Parathyroid adenoma (tissue), 2 donors: ENCODE data around the gene GALNT10.

Experiments used
- H2AFZ ChIP-seq: fragments of 300-600 bp; sonication (generic); one replicate; pipeline ENCODE4 v1.7.0; 2017; ENCODE audit warnings: antibody characterized with exemption, mild to moderate bottlenecking
- H3K27ac ChIP-seq: fragments of 300-600 bp; sonication (generic); one replicate; pipeline ENCODE4 v1.7.0; 2017
- H3K27me3 ChIP-seq: fragments of 300-600 bp; sonication (generic); one replicate; pipeline ENCODE4 v1.7.0; 2017; ENCODE audit warnings: low read length; ENCODE audit not compliant: control insufficient read depth, insufficient read depth
- H3K36me3 ChIP-seq: fragments of 300-600 bp; sonication (generic); one replicate; pipeline ENCODE4 v1.7.0; 2017; ENCODE audit warnings: low read length; ENCODE audit not compliant: control insufficient read depth, insufficient read depth
- H3K4me1 ChIP-seq: fragments of 300-600 bp; sonication (generic); one replicate; pipeline ENCODE4 v1.7.0; 2017; ENCODE audit warnings: control low read depth
- H3K4me2 ChIP-seq: fragments of 300-600 bp; sonication (generic); one replicate; pipeline ENCODE4 v1.7.0; 2017; ENCODE audit warnings: low read length
- H3K4me3 ChIP-seq: fragments of 300-600 bp; sonication (generic); one replicate; pipeline ENCODE4 v1.7.0; 2017; ENCODE audit warnings: low read depth, low read length
- H3K79me2 ChIP-seq: fragments of 300-600 bp; sonication (generic); one replicate; pipeline ENCODE4 v1.7.0; 2017; ENCODE audit warnings: control low read depth
- H3K9ac ChIP-seq: fragments of 300-600 bp; sonication (generic); one replicate; pipeline ENCODE4 v1.7.0; 2017; ENCODE audit warnings: mild to moderate bottlenecking
- H3K9me3 ChIP-seq: fragments of 300-600 bp; sonication (generic); one replicate; pipeline ENCODE4 v1.7.0; 2017; ENCODE audit warnings: low read length; ENCODE audit not compliant: control insufficient read depth
- CTCF ChIP-seq: fragments of 300-600 bp; sonication (generic); IDR thresholded peaks from one replicate; pipeline ENCODE4 v1.7.0; 2017; ENCODE audit warnings: antibody characterized with exemption, mild to moderate bottlenecking
- donor health status: primary hyperparathyroidism.

Gene GALNT10

DNA sequence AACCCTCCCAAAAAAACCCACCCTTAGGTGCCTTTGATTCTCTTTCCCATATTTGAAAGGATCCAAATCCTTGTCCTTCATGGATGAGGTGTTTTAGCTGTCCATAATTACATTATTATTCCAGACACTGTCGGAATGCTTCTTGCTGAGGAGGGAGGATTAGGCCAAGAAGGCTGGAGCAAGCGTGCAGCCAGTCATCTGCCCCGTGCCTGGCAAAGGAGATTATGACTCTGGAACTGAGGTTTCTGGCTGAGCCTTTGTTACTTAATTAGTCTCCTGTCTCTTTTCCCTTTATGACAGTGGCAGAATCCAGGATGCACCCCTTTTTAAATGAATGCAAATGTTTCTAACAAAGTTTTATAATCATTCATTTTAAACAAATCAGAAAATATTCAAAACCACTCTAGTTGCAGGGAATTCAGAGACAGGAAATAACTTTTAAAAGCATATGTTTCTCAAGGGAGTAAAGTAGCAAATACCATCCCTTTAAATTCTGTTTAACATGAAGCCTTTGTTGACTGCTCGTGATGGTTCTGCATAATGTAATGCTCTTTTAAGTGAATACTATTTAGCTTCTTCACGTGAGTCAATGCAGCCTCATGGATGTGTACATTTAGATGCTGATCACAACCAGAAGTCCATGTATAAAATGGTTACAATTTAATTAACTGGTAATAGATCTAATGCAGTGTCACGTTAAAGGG, 69.8 kb downstream of the GALNT10 start:
- no peaks in the 10 kb centered on the region for H3K36me3 ChIP-seq
- H3K27me3 ChIP-seq = no peaks in the 10 kb centered on the region
- no peaks in the 10 kb centered on the region for H3K4me1 ChIP-seq
- H3K27ac ChIP-seq = no peak overlapping the region
- no peaks in the 10 kb centered on the region for H3K9me3 ChIP-seq
- no peak overlapping the region for H2AFZ ChIP-seq
- H3K9ac ChIP-seq = no peak overlapping the region
- no peaks in the 10 kb centered on the region for H3K79me2 ChIP-seq
- no peak overlapping the region for H3K4me2 ChIP-seq
- TF ChIP-seq CTCF = no peak
- H3K4me3 ChIP-seq = no peak overlapping the region

GRCh38 chr5:154262342-154262741, 71.8 kb downstream of the GALNT10 start:
- TF ChIP-seq CTCF = no peak
- no peak overlapping the region for H3K4me3 ChIP-seq
- no peak overlapping the region for H3K9ac ChIP-seq
- no peak overlapping the region for H2AFZ ChIP-seq
- no peaks in the 10 kb centered on the region for H3K36me3 ChIP-seq
- no peak overlapping the region for H3K27ac ChIP-seq
- H3K9me3 ChIP-seq = no peaks in the 10 kb centered on the region
- no peaks in the 10 kb centered on the region for H3K27me3 ChIP-seq
- no peaks in the 10 kb centered on the region for H3K79me2 ChIP-seq
- no peaks in the 10 kb centered on the region for H3K4me1 ChIP-seq
- H3K4me2 ChIP-seq = no peak overlapping the region

DNA sequence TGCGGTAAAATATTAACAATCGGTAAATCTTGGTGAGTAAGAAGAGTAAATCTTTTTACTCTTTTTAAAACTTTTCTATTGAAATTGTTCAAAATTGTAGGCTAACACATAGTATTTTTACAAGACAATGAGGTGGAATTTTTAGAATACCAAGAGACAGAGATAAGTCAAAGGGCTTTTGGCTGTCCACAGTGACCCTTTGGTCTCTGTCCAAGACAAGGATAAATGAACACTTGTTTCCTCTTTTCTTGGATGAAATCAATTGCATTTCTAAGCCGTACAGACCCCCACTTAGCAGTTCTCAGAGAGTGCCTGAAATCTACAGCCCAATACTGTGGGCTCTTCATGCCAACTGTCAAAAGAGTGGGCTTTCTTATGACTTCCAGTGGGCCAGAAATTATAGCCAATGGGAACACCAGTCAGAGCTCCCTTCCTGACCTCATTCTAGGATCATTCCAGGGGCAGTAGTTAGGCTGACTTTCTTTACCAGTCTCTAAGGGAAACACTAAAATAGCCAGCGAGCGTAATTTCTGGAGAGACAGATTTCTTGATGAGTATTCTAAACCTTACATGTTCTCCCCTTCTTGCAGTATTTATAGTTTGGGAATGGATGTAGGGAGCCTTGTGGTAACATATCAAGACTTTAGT, 74.1 kb downstream of the GALNT10 start:
- Histone ChIP-seq H3K9me3 (no peaks in the 10 kb centered on the region), H3K36me3 (no peaks in the 10 kb centered on the region), H3K4me1 (no peaks in the 10 kb centered on the region), H3K4me2 (no peak overlapping the region), H3K9ac (no peak overlapping the region), H3K4me3 (no peak overlapping the region), H3K27me3 (no peaks in the 10 kb centered on the region), H3K27ac (no peak overlapping the region), H3K79me2 (no peaks in the 10 kb centered on the region), H2AFZ (no peak overlapping the region)
- TF ChIP-seq CTCF = no peak

- Histone ChIP-seq H3K27ac (no peak overlapping the region), H3K4me3 (no peak overlapping the region), H3K9me3 (no peaks in the 10 kb centered on the region), H2AFZ (no peak overlapping the region), H3K79me2 (no peaks in the 10 kb centered on the region), H3K9ac (no peak overlapping the region), H3K4me2 (no peak overlapping the region), H3K27me3 (no peaks in the 10 kb centered on the region), H3K36me3 (no peaks in the 10 kb centered on the region), H3K4me1 (no peaks in the 10 kb centered on the region)
- TF ChIP-seq CTCF = no peak
Measured at GRCh38 chr5:154265197-154265773, 74.8 kb downstream of the GALNT10 start.
